Esophagus mucosa (tissue), 1 donor: Measurements from ENCODE around the gene PDLIM4. TPM values are rescaled to one million over a fixed set of nuclear protein-coding genes. Genes with fewer than 3 reads are reported as not detected.

ENCODE experiments used
- ATAC-seq: fragments of 200-7000 bp; cut with Tn5 transposase; one replicate; pipeline ENCODE4 v1.9.1; 2020
- total RNA-seq: library from RNA; stranded (reverse); gene quantifications from one replicate; pipeline ENCODE4 v1.2.4, GENCODE V29; 2023
- donor health status: DM: yes; HTN: yes; CAD: no.

Gene PDLIM4
- total RNA-seq, 1 donor from 2014 or later: 26.9 TPM

DNA sequence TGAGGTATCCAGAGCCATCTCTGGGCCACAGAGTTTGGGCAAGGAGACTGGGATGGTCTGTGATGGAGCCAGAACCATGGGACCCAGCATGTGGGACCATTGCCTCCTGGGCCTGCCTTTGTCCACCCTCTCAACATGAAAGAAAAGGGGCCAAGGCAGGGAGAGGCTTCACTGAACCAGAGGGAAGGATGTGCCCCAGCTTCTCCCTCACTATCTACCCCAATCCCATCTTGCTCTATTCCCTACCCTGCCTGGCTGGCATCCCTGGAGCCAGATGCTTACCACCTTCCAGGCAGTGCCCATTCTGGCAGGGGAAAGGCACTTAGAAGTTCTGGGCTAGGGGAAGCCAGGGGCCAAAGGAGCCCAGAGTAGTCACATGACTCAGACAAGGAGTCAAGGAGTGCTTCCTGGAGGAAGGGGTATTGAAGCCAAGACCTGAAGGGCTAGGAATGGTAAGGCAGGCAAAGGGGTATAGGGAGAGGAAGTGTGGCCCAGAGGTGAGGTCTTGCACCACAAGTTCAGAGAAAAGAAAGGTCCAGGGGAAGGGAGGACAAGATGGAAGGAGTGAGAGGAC is 9.8 kb downstream of the PDLIM4 start:
- ATAC-seq: no peak

DNA sequence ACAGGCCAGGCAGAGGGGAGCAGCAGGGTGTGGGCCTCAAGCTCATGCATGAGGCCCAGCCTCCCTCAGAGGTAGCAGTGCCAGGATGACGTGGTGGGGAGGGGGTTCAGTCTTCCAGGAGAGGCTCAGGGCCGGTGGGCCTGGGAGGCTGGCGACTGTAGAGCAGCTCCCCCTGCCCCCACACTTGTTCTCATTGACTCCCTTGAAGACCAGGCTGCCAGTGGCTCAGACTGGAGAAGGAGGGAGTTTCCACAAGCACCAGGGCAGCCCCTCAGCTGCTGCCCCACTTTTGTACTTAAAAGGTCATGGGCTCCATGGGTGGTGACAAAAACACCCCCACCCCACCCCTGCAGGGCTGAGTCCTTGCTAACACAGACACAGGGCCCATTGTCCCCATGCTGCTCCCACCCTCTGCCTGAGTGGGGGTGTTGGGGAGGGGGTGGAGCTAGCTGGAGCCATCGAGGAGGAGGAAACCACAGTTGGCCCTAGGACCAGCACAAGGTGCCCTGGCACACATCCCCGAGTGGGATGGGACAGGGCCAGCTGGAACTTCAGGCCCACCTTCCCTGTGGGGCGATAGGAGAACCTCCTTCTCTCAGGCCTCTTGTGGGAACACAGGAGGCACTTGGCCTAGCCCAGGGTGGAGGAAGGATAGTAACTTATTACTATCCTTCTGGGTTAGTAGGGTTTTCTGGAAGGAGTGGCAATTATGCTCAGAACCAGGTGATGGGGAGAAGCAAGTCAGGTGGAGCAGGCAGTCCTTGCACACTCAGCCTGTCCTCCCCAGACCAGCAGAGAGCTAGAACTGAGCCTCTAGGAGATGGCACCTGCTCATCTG is 10.7 kb downstream of the PDLIM4 start:
- ATAC-seq: no peak

DNA sequence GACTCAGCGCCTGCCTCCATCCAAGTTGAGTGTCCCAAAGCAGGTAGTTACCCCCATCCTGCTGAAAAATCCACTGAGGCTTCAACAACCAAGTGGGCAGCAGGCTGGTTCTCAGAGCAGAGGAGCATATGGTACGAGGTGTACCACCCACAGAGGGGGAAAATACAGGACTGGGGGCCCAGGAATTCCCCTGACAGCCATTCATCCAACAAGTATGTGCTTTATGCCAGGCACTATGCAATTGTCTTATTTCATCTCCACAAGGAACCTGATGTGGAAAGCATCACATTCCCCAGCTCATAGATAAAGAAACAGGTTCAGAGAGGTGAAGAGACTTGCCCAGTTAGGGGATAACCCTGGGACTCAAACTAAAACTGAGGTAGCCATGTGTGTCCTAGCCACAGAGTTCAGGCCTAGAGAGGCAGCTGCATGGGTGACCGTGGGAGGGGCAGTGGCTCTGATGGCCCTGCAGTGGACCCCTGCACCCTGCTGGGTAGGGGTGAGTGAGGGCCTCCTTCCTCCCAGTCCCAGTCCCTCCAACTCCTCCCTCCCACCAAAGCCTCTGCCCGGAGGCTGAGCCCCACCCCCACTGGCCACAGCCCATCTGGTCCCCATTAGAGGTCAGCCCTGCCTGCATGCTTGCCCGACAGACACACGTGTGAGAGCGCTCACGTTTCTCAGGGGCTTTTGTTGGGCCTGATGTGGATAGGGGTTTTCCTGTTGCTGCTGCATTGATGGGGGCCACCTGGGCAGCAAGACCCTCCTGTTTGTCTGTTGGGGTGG is 11.5 kb downstream of the PDLIM4 start:
- ATAC-seq: no peak

GRCh38 chr5:132269635-132270334 is 12.3 kb downstream of the PDLIM4 start:
- no peak for ATAC-seq

- no peak for ATAC-seq
Observed at GRCh38 chr5:132270335-132270665, 12.8 kb downstream of the PDLIM4 start.

- ATAC-seq: no peak
Observed at GRCh38 chr5:132270706-132271105, 13.2 kb downstream of the PDLIM4 start.

- no peak for ATAC-seq
Observed at GRCh38 chr5:132271251-132272246, 14.1 kb downstream of the PDLIM4 start.

GRCh38 chr5:132272311-132273210 is 15.1 kb downstream of the PDLIM4 start:
- ATAC-seq: no peak

DNA sequence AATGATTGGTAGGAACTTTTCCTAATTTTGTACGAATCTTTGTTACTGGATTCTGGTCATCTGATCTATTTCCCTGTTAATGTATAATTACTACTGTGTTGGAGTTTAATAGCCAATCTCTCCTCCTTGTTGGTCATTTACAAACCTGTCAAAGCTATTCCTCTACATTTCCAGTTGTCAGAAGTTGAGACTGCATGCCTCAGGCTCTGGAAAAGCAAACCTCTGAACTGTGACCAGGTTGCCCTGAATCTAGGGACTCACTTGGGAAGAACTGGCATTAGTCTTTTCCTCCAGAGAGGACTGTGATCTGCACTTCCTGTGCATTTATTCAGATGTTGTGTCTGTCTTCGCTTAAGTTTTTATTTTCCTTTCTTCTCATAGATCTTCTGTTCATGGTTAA is 16.1 kb downstream of the PDLIM4 start:
- ATAC-seq: no peak

GRCh38 chr5:132274050-132274792 is 16.7 kb downstream of the PDLIM4 start:
- peak; percentile 73 for ATAC-seq

DNA sequence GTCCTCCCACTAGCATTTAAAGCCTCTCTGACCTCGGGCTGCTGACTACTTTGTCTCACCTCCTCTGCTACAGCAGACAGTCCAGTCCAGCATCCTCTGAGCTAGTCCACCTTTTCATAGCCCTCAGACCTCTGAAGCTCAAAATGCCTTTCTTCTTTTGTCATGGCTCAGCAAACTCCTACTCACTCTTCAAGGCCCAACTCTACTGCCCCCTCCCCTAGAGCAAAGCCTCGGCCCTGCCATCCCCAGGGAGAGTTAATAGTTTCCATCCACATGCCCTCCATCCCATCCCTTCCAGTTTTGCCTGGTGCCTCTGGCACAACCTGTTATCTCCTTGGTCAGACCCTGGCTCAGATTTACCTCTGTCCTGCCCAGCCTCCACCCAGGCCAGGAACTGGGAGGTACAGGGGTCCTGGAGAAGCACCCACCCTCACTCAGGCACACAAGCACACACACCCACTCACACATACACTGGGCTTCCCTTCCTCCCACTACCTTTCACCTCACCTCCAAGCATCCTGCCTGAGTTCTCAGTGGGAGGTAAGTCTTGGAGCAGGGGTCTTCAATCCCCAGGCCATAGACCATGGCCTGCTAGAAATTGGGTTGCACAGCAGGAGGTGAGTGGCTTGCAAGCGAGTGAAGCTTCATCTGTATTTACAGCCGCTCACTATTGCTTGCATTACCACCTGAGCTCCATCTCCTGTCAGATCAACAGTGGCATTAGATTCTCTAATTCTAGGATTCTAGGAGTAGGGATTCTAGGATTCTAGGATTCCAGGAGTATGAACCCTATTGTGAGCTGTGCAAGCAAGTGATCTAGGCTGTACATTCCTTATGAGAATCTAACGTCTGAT is 18.1 kb downstream of the PDLIM4 start:
- ATAC-seq: no peak

DNA sequence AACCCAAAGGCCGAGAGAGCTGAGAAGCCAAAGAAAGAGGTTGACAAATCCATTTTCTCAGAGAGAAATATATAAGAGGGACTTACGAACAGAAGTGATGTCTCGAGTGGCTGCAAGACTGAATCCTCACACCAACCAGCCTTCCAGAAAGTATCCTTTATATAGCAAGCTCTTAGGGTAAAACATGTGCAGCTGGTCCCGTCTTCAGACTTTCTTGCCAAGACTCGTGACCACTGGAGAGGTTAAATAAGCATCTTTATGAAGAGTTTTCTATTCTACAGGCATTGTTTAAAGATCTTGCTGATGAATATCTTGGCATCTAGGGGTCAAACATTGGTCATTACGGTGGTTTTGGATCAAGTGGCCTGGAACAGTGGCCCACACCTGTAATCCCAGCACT is 19.8 kb downstream of the PDLIM4 start:
- no peak for ATAC-seq

DNA sequence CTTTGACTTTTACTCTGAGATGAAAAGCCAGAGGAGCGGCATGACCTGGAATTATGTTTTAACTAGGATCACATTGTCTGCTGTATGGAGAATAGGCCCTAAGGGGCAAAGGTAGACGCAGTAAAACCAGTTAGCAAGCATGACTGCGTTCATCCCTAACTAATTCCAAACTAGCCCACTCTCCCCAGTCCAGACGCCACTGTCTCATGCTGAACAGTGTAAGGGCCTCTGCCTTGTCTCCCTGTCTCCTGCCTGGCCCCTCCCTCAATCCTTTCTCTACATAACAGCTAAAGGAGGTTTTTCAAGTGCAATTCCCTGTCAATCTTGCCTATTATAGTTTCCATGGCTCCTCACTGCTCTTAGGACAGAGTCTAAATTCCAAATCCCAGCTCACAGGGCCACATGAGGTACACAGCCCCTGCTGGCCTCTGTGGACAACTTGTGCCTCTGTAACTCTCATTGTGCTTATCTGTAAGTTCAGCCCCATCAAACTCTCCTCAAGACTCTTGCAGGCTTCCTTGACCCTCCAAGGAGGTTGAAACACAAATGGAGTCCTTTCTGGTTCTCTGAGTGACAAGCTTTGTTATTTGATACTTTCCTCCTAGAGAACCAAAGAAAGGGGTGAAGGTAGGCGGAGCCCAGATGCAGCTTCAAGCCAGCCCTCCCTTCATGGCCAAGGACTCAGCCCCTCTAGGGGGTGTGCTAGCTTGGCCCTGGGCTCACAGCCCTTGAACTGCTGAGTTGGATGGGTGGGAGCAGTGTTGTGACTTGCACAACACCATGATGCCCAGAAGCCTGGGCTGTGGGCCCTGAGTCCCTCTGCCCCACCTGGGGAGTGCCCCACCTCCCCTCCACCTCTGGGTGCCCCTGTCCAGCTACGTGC is 20.7 kb downstream of the PDLIM4 start:
- ATAC-seq: no peak

GRCh38 chr5:132279801-132280200 is 22.3 kb downstream of the PDLIM4 start:
- no peak for ATAC-seq

DNA sequence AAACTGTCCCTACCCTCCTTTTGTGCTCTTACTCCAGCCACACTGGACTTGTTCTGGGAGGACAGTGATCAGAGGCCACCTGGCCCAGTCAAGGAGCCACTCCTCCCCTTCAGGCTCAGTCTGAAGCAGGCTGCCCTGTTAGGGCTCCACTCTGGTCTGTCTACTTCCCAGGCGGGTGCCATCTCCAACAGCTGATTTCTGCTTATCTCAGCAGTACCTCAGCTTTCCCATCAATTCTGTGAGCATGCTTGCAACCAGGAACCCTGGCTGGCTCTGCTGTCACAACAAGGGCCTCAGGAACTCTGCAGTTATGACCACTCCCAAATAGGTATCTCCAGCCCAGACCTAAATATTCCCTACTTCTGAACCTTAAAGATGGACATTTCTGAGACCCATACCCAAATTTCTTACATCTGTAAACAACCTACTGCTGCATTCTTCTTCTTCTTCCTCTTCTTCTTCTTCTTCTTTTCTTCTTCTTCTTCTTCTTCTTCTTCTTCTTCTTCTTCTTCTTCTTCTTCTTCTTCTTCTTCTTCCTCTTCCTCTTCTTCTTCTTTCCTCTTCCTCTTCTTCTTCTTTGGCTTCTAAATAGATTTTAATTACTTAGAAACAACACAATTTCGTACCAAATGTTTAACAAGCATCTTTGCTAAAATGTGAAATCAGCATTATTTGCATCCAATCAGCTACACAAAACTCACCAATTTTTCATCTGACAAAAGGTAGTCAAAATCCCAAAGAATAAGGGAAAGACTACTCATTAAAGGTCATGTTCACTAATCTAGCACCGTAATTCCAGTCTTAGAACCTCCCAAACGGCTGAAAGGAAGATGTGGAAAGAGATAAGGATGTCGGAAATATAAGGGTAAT is 23.1 kb downstream of the PDLIM4 start:
- no peak for ATAC-seq

GRCh38 chr5:132281856-132282614 is 24.5 kb downstream of the PDLIM4 start:
- ATAC-seq: no peak
